Stimulated activated CD8-positive, alpha-beta memory T cell treated with anti-CD3 and anti-CD28 coated beads, Interleukin-7, amount 100 ng/mL, for 4 hours (primary cell): Measurements from ENCODE around the gene ACP7.
"Not testable (repeated sequence)": the region's sequence is repeated elsewhere in the genome, so short reads cannot be mapped to it uniquely, and the experiment has no call there.

Source experiments
- DNase-seq, 2 donors: peaks; one replicate each; pipeline ENCODE4 v3.0.0-alpha.2; 2020; ENCODE audit warnings: low read depth in 2 of 2

Gene ACP7

DNA sequence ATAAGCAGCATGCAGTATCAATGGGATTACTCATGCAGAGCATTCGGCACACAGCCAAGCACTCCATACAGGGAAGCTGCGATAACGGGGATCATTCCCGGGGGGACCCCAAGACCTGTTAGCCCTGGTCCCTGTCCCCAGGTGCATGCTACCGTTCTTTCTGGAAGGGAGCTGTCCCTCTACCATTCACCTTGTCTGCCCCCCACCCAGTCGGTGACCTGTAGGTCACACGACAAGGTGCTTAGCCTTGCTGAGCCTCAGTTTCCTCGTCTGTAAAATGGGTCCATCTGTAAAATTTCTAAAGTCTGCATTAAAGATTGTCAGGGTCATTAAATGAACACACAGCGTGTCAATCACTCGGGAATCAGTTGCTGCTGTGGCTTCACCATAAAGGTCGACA is 6.8 kb upstream of the ACP7 start:
- DNase-seq: no peak

DNA sequence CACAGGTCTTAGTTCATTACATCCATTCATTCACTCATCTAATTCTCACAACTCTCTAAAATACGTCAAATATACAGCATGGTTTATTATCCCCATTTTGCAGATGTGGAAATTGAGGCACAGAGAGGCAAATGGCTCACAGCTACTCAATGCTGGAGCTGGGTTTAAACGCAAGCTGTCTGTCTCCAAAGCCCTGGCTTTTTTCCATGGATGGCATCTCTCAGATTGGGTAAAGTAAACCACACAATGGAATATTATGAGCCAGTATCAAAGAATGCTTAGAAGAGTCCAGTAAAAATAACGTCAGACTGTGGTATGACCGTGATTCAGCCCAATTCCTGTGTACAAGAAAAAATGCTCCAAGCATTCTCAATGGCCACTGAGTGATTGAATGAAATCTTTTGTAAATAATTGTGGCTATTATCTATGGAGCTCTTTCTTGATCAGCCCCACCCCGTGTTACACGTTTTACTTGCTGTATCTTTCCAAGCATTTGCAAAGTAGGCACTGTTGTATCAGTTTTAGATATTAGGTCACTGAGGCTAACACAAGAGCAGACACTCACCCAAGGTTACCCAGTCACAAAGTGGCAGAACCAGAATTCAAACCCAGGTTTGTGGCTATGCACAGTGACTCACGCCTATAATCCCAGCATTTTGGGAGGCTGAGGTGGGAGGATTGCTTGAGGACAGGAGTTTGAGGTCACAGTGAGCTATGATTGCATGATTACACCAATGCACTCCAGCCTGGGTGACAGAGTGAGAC is 5.5 kb upstream of the ACP7 start:
- no peak for DNase-seq

GRCh38 chr19:39080431-39080830 is 3.7 kb upstream of the ACP7 start:
- DNase-seq: no peak

- DNase-seq: no peak
Observed at GRCh38 chr19:39082167-39082566, 2.0 kb upstream of the ACP7 start.

- DNase-seq: no peak
Observed at GRCh38 chr19:39082745-39083598, 1.2 kb upstream of the ACP7 start.

GRCh38 chr19:39083599-39083982 is 577 bp upstream of the ACP7 start:
- no peak for DNase-seq

GRCh38 chr19:39084732-39085080 is 538 bp downstream of the ACP7 start:
- no peak for DNase-seq

DNA sequence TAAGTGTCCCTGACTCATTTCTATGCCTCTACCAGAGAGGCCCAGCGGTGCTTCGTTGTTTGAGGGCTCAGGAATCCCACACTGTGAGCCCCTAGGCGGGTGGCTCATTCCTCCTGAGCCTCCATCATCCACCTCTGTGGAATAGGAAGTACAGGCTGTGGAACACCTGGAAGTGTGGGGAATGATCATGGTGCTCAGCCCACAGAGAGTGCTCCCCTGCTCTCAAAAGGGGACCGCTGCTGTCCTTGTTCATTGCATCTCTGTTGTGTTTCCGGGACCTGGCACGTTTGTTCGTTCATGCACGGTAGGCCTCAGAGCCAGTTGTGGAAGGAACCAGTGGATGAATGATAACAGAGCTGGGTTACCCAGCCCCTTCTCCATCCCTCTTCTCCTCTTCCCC is 1.2 kb downstream of the ACP7 start:
- DNase-seq: no peak

GRCh38 chr19:39086386-39086785 is 2.2 kb downstream of the ACP7 start:
- DNase-seq: no peak

GRCh38 chr19:39087907-39088686 is 3.9 kb downstream of the ACP7 start:
- DNase-seq: no peak

GRCh38 chr19:39090016-39090415 is 5.8 kb downstream of the ACP7 start:
- DNase-seq: not testable (repeated sequence)

DNA sequence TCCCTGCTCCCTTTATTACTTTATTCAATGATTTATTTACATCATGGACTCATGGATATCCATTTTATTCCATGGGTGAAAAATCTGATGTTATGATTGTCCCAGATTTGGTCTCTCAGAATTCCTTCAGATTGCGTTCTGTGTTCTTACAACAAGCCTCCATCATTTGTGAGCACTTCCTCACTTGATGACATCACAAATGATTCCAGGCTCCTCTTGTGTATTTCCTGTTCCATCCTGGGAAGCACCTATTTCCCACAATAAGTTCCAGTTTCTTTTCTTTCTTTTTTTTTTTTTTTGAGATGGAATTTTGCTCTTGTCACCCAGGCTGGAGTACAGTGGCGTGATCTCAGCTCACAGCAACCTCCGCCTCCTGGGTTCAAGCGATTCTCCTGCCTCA is 6.7 kb downstream of the ACP7 start:
- no peak for DNase-seq

DNA sequence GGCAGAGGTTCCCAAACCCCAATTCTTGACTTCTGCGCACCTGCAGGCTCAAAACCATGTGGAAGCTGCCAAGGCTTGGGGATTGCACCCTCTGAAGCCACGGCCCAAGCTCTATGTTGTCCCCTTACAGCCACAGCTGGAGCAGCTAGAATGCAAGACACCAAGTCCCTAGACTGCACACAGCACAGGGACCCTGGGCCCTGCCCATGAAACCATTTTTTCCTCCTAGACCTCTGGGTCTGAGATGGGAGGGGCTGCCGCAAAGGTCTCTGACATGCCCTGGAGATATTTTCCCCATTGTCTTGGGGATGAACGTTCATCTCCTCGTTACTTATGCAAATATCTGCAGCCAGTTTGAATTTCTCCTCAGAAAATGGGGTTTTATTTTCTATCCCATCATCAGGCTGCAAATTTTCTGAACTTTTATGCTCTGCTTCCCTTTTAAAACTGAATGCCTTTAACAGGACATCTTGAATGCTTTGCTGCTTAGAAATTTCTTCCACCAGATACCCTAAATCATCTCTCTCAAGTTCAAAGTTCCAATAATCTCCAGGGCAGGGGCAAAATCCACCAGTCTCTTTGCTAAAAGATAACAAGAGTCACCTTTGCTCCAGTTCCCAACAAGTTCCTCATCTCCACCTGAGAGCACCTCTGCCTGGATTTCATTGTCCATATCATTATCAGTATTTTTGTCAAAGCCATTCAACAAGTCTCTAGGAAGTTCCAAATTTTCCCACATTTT is 11.8 kb downstream of the ACP7 start:
- DNase-seq: not testable (repeated sequence)

DNA sequence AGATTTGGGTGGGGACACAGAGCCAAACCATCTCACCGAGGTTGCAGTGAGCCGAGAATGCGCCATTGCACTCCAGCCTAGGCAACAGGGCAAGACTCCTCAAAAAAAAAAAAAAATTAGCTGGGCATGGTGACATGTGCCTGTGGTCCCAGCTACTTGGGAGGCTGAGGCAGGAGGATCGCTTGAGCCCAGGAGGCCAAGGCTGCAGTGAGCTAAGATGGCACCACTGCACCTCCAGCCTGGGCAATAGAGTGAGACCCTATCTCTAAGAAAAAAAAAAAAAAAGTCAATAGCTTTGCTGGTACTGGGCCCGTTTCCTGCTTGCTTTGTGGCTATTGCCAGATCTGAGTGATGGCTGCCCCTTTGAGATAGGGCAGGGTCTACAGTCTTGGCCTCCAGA is 13.1 kb downstream of the ACP7 start:
- no peak for DNase-seq

DNA sequence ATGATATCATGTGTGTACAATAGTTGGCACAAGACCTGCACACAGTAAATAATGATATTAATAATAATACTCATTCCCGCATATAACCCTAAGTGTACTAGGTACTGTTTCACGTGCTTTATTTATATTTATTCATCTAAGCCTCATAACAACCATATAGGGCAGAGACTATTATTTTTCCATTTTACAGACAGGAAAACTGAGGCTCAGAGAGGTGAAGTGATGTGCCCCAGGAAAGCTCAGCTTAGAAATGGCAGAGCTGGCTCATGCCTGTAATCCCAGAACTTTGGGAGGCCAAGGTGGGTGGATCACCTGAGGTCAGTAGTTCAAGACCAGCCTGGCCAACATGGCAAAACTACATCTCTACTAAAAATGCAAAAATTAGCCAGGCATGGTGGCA is 13.6 kb downstream of the ACP7 start:
- DNase-seq: no peak

DNA sequence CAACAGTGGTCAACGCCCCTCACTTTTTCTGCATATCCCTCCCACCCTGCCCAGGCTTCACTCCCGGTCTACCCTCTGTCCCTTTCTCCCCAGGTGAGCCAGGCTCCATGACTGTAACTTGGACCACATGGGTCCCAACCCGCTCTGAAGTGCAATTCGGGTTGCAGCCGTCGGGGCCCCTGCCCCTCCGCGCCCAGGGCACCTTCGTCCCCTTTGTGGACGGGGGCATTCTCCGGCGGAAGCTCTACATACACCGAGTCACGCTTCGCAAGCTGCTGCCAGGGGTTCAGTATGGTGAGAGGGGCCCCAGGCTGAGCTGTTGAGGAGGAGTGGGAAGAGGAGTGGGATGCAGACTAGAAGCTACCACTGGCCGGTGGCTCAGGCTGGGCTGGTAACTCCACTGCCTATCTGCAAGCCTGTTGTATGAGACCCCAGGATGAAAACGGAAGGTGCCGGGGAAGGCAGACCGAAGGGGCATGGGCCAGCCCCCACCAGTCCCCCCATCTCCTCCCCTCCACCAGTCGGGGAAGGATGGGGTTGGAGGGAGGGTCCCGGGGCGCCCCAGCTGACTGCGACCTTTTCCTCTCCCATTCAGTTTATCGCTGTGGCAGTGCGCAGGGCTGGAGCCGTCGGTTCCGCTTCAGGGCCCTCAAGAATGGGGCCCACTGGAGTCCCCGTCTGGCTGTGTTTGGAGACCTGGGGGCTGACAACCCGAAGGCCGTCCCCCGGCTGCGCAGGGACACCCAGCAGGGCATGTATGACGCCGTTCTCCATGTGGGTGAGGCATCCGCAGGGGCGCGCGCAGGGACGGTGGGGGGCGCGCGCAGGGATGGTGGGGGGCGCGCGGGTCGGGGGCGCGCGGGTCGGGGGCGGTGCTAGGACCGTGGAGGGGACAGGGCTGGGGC is 14.4 kb downstream of the ACP7 start:
- DNase-seq: no peak

DNA sequence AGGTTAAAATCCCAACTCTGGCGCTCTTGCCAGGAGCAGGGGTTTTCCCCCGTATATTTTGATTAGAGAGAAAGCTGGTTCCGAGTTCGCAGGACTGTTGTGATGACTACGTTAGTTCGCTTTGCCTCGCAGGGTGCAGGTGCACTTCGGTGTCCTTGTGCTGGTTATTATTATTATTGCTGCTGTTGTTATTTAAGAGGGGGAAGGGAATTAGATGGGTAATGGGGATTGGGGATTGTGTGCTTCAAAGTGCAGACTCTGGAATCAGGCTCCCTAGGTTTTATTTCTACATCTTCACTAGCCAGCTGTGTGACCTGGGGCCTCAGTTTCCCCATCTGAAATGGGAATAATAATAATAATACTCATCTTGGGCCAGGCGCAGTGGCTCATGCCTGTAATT is 15.2 kb downstream of the ACP7 start:
- no peak for DNase-seq

GRCh38 chr19:39100500-39101166 is 16.5 kb downstream of the ACP7 start:
- DNase-seq: no peak

DNA sequence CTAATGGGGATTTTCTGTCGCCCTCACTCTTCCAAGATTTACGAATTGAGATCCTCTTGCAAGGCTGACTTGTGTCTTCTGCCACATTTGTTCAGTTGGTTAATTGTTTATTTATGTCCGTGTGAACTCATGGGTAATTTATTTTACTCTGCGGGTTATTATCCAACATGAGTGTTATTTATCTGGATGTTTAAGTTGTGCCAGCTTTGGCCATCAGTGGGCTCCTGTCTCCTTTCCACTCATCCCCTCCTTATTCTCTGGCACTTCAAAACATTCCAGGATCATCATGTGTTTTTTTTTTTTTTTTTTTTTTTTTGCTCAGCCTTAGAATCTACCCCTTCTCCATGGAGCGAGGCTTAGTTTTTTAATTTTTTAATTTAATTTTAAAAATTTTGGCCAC is 19.0 kb downstream of the ACP7 start:
- DNase-seq: no peak

GRCh38 chr19:39104186-39104596 is 20.0 kb downstream of the ACP7 start:
- DNase-seq: no peak
